H1 (cell line): Measurements from ENCODE around the gene KLHL14. TPM values are rescaled to one million over a fixed set of nuclear protein-coding genes. Genes with fewer than 3 reads are reported as not detected.
"Not testable (repeated sequence)": the region's sequence is repeated elsewhere in the genome, so short reads cannot be mapped to it uniquely, and the experiment has no call there.

Experiments used
- CTCF ChIA-PET: fragments of 300-600 bp; sonication (Branson Sonifier 250); formaldehyde crosslinking; loops from one replicate; lab custom pipeline; 2021; ENCODE audit not compliant: partially characterized antibody; lab: Charles Lee
- POLR2A ChIA-PET: fragments of 300-600 bp; sonication (Branson Sonifier 250); formaldehyde crosslinking; loops from one replicate; lab custom pipeline; 2021; ENCODE audit warnings: inconsistent platforms; ENCODE audit not compliant: partially characterized antibody; lab: Charles Lee
- DNase-seq, 2 experiments: peaks; one replicate each; pipeline versions ENCODE4 v3.0.0 to v3.0.0-alpha.2; 2010 to 2022; ENCODE audit warnings: low spot score in 2 of 2, low read depth in 1 of 2, mixed read lengths in 1 of 2
- FAIRE-seq: peaks from 2 replicates; lab custom pipeline; 2011; peaks lifted over from hg19 to GRCh38; lab: Jason Lieb, UNC
- H2AFZ ChIP-seq: 2 replicates; pipeline ENCODE4 v1.8.1; 2012; ENCODE audit warnings: low read length, inconsistent platforms
- H2AK5ac ChIP-seq: 2 replicates; pipeline ENCODE4 v1.6.1; 2013; ENCODE audit warnings: low read depth, low read length
- H2BK120ac ChIP-seq: replicated peaks from 2 replicates; pipeline ENCODE3; 2013; ENCODE audit warnings: low read depth, low read length, inconsistent platforms
- H2BK12ac ChIP-seq: 2 replicates; pipeline ENCODE4 v1.6.1; 2013; ENCODE audit warnings: low read depth, low read length
- H2BK15ac ChIP-seq: 2 replicates; pipeline ENCODE4 v1.6.1; 2013; ENCODE audit warnings: low read length
- H2BK20ac ChIP-seq: 2 replicates; pipeline ENCODE4 v1.6.1; 2013; ENCODE audit warnings: low read length
- H2BK5ac ChIP-seq: 2 replicates; pipeline ENCODE4 v1.6.1; 2013; ENCODE audit warnings: low read depth, low read length
- H3K14ac ChIP-seq: 2 replicates; pipeline ENCODE4 v1.6.1; 2013; ENCODE audit warnings: inconsistent platforms; ENCODE audit not compliant: insufficient read length
- H3K18ac ChIP-seq: 2 replicates; pipeline ENCODE4 v1.6.1; 2013; ENCODE audit warnings: low read length; ENCODE audit errors: extremely low read depth
- H3K23ac ChIP-seq: 2 replicates; pipeline ENCODE4 v1.6.1; 2013; ENCODE audit warnings: inconsistent platforms; ENCODE audit not compliant: insufficient read length
- H3K23me2 ChIP-seq: 2 replicates; pipeline ENCODE4 v1.6.1; 2013; ENCODE audit warnings: low read depth, low read length
- H3K27ac ChIP-seq: 2 replicates; pipeline ENCODE4 v1.6.1; 2011; ENCODE audit warnings: low read depth, low read length, inconsistent platforms
- H3K27me3 ChIP-seq, 4 experiments: replicated peaks in 1 of 4; 1 replicate in 1 of 4; 2 replicates in 3 of 4; pipeline versions ENCODE4 v1.6.1 to v1.8.1; 2011 to 2013; ENCODE audit warnings: low read length in 3 of 4, mild to moderate bottlenecking in 3 of 4, inconsistent platforms in 2 of 4, mixed read lengths in 2 of 4, moderate library complexity in 1 of 4; ENCODE audit not compliant: control insufficient read depth in 3 of 4, insufficient read depth in 3 of 4; ENCODE audit errors: extremely low read depth in 1 of 4
- H3K36me3 ChIP-seq, 4 experiments: 2 replicates each; pipeline versions ENCODE4 v1.6.1 to v1.8.1; 2011 to 2013; ENCODE audit warnings: mild to moderate bottlenecking in 4 of 4, low read length in 3 of 4, moderate library complexity in 2 of 4, control low read depth in 1 of 4, inconsistent platforms in 1 of 4; ENCODE audit not compliant: insufficient read depth in 4 of 4, control insufficient read depth in 2 of 4
- H3K4ac ChIP-seq: replicated peaks from 2 replicates; pipeline ENCODE3; 2013; ENCODE audit warnings: low read length, low read depth, mixed read lengths, inconsistent platforms; ENCODE audit not compliant: insufficient read length
- H3K4me1 ChIP-seq, 4 experiments: replicated peaks in 1 of 4; 1 replicate in 1 of 4; 2 replicates in 3 of 4; pipeline versions ENCODE4 v1.6.1 to v1.8.1; 2011 to 2013; ENCODE audit warnings: low read length in 3 of 4, inconsistent platforms in 2 of 4, mixed read lengths in 1 of 4; ENCODE audit not compliant: insufficient read depth in 4 of 4, control insufficient read depth in 3 of 4
- H3K4me2 ChIP-seq, 2 experiments: 2 replicates each; pipeline versions ENCODE4 v1.6.1 to v1.8.1; 2011 to 2013; ENCODE audit warnings: low read depth in 2 of 2, low read length in 2 of 2, control low read depth in 1 of 2, inconsistent platforms in 1 of 2, mild to moderate bottlenecking in 1 of 2; ENCODE audit not compliant: insufficient read depth in 1 of 2
- H3K4me3 ChIP-seq, 4 experiments: fragments of 200-600, 300-600 bp in 1 of 4; sonication (generic), shearing (Covaris generic), sonication (Bioruptor Twin) in 1 of 4; 2 replicates each; pipeline versions ENCODE4 v1.5.1 to v1.8.1; 2011 to 2016; ENCODE audit warnings: low read length in 4 of 4, low read depth in 3 of 4, control low read depth in 2 of 4, inconsistent platforms in 2 of 4, mild to moderate bottlenecking in 2 of 4, mixed read lengths in 1 of 4, moderate library complexity in 1 of 4; ENCODE audit not compliant: insufficient read depth in 2 of 4; ENCODE audit errors: extremely low read depth in 1 of 4
- H3K56ac ChIP-seq: replicated peaks from 2 replicates; pipeline ENCODE3; 2013; ENCODE audit warnings: low read depth, mild to moderate bottlenecking, mixed read lengths, low read length, inconsistent platforms; ENCODE audit not compliant: insufficient read length
- H3K79me1 ChIP-seq: 2 replicates; pipeline ENCODE4 v1.6.1; 2013; ENCODE audit warnings: low read depth, low read length, control low read depth
- H3K79me2 ChIP-seq, 2 experiments: 2 replicates each; pipeline versions ENCODE4 v1.6.1 to v1.8.1; 2012 to 2013; ENCODE audit warnings: low read length in 2 of 2, mild to moderate bottlenecking in 2 of 2, inconsistent platforms in 1 of 2; ENCODE audit not compliant: insufficient read depth in 2 of 2, control insufficient read depth in 1 of 2
- H3K9ac ChIP-seq, 4 experiments: replicated peaks in 1 of 4; 1 replicate in 1 of 4; 2 replicates in 3 of 4; pipeline versions ENCODE4 v1.6.1 to v1.8.1; 2011 to 2013; ENCODE audit warnings: low read depth in 3 of 4, low read length in 3 of 4, control low read depth in 2 of 4, mild to moderate bottlenecking in 2 of 4, moderate library complexity in 2 of 4, inconsistent platforms in 1 of 4; ENCODE audit errors: extremely low read depth in 1 of 4
- H3K9me3 ChIP-seq, 2 experiments: 2 replicates each; pipeline versions ENCODE4 v1.6.1 to v1.8.1; 2012 to 2013; ENCODE audit warnings: mild to moderate bottlenecking in 2 of 2, moderate library complexity in 2 of 2, control low read depth in 1 of 2, inconsistent platforms in 1 of 2, low read depth in 1 of 2, low read length in 1 of 2, mixed read lengths in 1 of 2; ENCODE audit not compliant: insufficient read depth in 2 of 2
- H4K20me1 ChIP-seq, 2 experiments: replicated peaks in 1 of 2; 2 replicates each; pipeline versions ENCODE3 to v1.8.1; 2011 to 2013; ENCODE audit warnings: inconsistent platforms in 2 of 2, low read length in 2 of 2, mild to moderate bottlenecking in 1 of 2; ENCODE audit not compliant: insufficient read depth in 2 of 2, control insufficient read depth in 1 of 2
- H4K5ac ChIP-seq: 2 replicates; pipeline ENCODE4 v1.6.1; 2013; ENCODE audit warnings: low read length, low read depth, mixed read lengths, inconsistent platforms; ENCODE audit not compliant: insufficient read length
- H4K8ac ChIP-seq: 2 replicates; pipeline ENCODE4 v1.8.0; 2013; ENCODE audit warnings: mild to moderate bottlenecking, moderate library complexity, low read length, inconsistent platforms; ENCODE audit not compliant: insufficient read depth; ENCODE audit errors: extremely low read depth
- H4K91ac ChIP-seq: replicated peaks from 2 replicates; pipeline ENCODE3; 2013; ENCODE audit warnings: low read length, mixed read lengths, inconsistent platforms; ENCODE audit not compliant: insufficient read length
- WGBS, 2 experiments: shearing (Covaris generic) in 1 of 2; methylation state at CpG; one replicate each; pipeline versions ENCODE4 v1.1.6 to v1.1.7; 2013 to 2015; ENCODE audit warnings: low lambda C conversion rate in 2 of 2, mixed read lengths in 2 of 2, inconsistent platforms in 1 of 2, low coverage in 1 of 2, missing lambda C conversion rate in 1 of 2; ENCODE audit not compliant: insufficient replicate concordance in 2 of 2, insufficient coverage in 1 of 2, insufficient read length in 1 of 2; ENCODE audit errors: extremely low coverage in 1 of 2, missing lambda C conversion rate in 1 of 2; 5-methylcytosine and 5-hydroxymethylcytosine counted together
- polyA plus RNA-seq, 7 experiments: library from polyadenylated mRNA; depleted of rRNA in 3 of 7; stranded (reverse) in 5 of 7; unstranded in 2 of 7; fragments of >200 nt in 5 of 7; fragments of 200-250 nt in 2 of 7; gene quantifications; 1 replicate in 5 of 7; 2 replicates in 1 of 7; 4 replicates in 1 of 7; pipeline versions ENCODE4 v1.2.1 to v1.2.3, GENCODE V29; 2011 to 2013; ENCODE audit warnings: missing spikeins in 2 of 7, mixed read lengths in 2 of 7
- total RNA-seq: library from RNA; stranded (reverse); fragmentation: NEBNext Ultra II Directional; extraction: Animal tissue kit (Norgen Biotek cat#: 25700); gene quantifications from 2 replicates; pipeline ENCODE4 v1.2.1, GENCODE V29; 2021

Gene KLHL14
- total and polyA plus RNA-seq, 2 of the 8 experiments (the other 6 are each of a cell fraction or from before 2014, with no cell fraction given), result 1.1 to 1.2 TPM

- H2AFZ ChIP-seq, H3K23me2 ChIP-seq, H3K4me1 ChIP-seq, H3K27ac ChIP-seq, H2BK20ac ChIP-seq, H3K36me3 ChIP-seq, FAIRE-seq, H2BK5ac ChIP-seq, H3K4ac ChIP-seq, H3K14ac ChIP-seq, H4K8ac ChIP-seq, H3K27me3 ChIP-seq, H3K4me3 ChIP-seq, H3K4me2 ChIP-seq, H3K9ac ChIP-seq, H3K79me2 ChIP-seq, H3K79me1 ChIP-seq, H2BK12ac ChIP-seq, H2BK15ac ChIP-seq, H3K18ac ChIP-seq, H2AK5ac ChIP-seq, H3K23ac ChIP-seq, H3K9me3 ChIP-seq, H2BK120ac ChIP-seq, H4K20me1 ChIP-seq, POLR2A ChIA-PET, H4K91ac ChIP-seq, H3K56ac ChIP-seq, H4K5ac ChIP-seq, DNase-seq: not testable (repeated sequence)
- CTCF ChIA-PET, result interaction anchor here (1.3 kb wide), 1 partner anchor 15 kb away, joined by 5 read pairs; no protein-coding TSS in a partner anchor
- WGBS, 2 experiments, result 93% methylated on average over 3 of the region's 3 CpGs; no CpG with 5 or more reads in 1 of the 2 experiments
These were observed 118.3 kb downstream of the KLHL14 start for GRCh38 chr18:32654507-32654906.

GRCh38 chr18:32637659-32638058 is 135.2 kb downstream of the KLHL14 start:
- H3K9me3 ChIP-seq, H3K4me3 ChIP-seq, FAIRE-seq, H3K9ac ChIP-seq, H3K36me3 ChIP-seq, H3K79me1 ChIP-seq, H3K27ac ChIP-seq, H3K4ac ChIP-seq, H3K4me2 ChIP-seq, H4K20me1 ChIP-seq, CTCF ChIA-PET, H2BK15ac ChIP-seq, H2AFZ ChIP-seq, H3K18ac ChIP-seq, DNase-seq, H3K4me1 ChIP-seq, H3K56ac ChIP-seq, H2AK5ac ChIP-seq, H4K91ac ChIP-seq, H2BK12ac ChIP-seq, POLR2A ChIA-PET, H3K23me2 ChIP-seq, H3K23ac ChIP-seq, H2BK5ac ChIP-seq, H3K27me3 ChIP-seq, H4K5ac ChIP-seq, H2BK20ac ChIP-seq, H3K79me2 ChIP-seq, H2BK120ac ChIP-seq, H3K14ac ChIP-seq, H4K8ac ChIP-seq: not testable (repeated sequence)
- WGBS, 2 experiments, result 78% methylated on average over 1 of the region's 1 CpG; no CpG with 5 or more reads in 1 of the 2 experiments
